GM18861 (cell line): ENCODE measurements around the gene STH.

Source experiments
- ATAC-seq: cut with Tn5 transposase; IDR thresholded peaks from one replicate; pipeline ENCODE4 v1.9.1; 2021; ENCODE audit not compliant: unreplicated experiment

Gene STH

GRCh38 chr17:46025060-46025459, 26.0 kb downstream of the STH start:
- ATAC-seq: no peak

GRCh38 chr17:46025510-46026165, 26.6 kb downstream of the STH start:
- ATAC-seq: no peak

DNA sequence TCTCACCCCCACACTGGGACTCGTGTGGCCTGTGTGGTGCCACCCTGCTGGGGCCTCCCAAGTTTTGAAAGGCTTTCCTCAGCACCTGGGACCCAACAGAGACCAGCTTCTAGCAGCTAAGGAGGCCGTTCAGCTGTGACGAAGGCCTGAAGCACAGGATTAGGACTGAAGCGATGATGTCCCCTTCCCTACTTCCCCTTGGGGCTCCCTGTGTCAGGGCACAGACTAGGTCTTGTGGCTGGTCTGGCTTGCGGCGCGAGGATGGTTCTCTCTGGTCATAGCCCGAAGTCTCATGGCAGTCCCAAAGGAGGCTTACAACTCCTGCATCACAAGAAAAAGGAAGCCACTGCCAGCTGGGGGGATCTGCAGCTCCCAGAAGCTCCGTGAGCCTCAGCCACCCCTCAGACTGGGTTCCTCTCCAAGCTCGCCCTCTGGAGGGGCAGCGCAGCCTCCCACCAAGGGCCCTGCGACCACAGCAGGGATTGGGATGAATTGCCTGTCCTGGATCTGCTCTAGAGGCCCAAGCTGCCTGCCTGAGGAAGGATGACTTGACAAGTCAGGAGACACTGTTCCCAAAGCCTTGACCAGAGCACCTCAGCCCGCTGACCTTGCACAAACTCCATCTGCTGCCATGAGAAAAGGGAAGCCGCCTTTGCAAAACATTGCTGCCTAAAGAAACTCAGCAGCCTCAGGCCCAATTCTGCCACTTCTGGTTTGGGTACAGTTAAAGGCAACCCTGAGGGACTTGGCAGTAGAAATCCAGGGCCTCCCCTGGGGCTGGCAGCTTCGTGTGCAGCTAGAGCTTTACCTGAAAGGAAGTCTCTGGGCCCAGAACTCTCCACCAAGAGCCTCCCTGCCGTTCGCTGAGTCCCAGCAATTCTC, 27.4 kb downstream of the STH start:
- ATAC-seq: no peak

- ATAC-seq: no peak
Measured at GRCh38 chr17:46027048-46027975, 28.3 kb downstream of the STH start.

- ATAC-seq: no peak
Measured at GRCh38 chr17:46027976-46028325, 28.9 kb downstream of the STH start.

DNA sequence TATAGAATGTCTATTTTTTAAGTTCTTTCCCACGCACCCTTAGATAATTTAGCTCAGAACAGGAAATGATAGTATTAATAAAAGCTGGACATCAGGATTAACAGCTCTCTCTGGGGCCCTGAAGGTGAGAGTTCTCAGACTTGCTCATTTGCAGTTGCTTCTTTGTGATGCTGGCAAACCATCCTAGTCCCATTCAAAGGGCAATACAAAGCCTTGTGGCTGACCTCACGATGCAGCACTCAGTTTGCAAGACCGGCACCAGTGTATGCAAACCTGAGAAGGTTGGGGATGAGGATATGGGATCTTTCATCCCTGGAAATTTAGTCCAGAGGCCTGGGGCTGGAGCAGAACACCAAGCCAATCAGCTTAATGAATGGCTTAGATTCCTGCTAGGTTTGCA, 29.3 kb downstream of the STH start:
- ATAC-seq: no peak

GRCh38 chr17:46028981-46029565, 30.0 kb downstream of the STH start:
- ATAC-seq: no peak

- ATAC-seq: no peak
Measured at GRCh38 chr17:46029627-46030026, 30.6 kb downstream of the STH start.

GRCh38 chr17:46030752-46031151, 31.7 kb downstream of the STH start:
- no peak for ATAC-seq

DNA sequence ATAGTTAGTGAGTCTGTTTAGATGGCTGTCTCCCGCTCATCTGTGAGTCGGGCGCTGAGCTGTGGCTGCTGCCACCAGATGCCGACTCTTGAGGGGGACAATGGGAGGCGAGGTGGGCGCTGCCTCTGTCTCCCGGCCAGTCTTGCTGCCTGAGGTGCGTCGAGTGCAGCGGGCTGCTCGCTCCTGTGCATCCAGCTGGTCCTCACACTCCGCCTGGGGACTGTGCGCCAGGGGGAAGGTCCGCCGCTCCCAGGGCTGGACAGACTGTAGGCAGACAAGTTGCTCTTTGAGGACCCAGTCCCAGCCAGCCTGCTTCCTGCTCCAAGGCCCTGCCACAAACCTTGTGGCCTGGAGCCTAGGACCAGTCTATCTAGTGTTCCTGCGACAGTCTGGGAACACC, 32.4 kb downstream of the STH start:
- ATAC-seq: no peak

GRCh38 chr17:46031920-46032319, 32.9 kb downstream of the STH start:
- no peak for ATAC-seq

DNA sequence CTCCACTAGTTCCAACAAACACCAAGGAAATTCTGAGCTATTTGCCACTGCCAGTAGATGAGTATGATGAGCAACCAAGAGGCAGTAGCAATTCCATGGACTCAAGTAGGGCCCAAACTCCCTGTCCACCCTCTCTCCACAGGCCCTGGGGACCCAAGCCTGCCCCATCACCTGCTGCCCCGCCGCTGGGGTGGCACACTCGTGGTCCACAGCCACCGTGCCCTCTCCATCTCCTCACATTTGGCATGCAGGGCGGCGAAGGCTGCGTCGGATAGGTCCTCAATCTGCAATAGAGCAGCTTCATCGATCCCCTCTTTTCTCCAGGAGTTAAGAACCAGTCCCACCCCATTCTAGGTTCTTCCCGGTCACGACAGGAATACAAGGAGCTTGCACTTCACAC, 33.9 kb downstream of the STH start:
- no peak for ATAC-seq

GRCh38 chr17:46033392-46033791, 34.3 kb downstream of the STH start:
- no peak for ATAC-seq

DNA sequence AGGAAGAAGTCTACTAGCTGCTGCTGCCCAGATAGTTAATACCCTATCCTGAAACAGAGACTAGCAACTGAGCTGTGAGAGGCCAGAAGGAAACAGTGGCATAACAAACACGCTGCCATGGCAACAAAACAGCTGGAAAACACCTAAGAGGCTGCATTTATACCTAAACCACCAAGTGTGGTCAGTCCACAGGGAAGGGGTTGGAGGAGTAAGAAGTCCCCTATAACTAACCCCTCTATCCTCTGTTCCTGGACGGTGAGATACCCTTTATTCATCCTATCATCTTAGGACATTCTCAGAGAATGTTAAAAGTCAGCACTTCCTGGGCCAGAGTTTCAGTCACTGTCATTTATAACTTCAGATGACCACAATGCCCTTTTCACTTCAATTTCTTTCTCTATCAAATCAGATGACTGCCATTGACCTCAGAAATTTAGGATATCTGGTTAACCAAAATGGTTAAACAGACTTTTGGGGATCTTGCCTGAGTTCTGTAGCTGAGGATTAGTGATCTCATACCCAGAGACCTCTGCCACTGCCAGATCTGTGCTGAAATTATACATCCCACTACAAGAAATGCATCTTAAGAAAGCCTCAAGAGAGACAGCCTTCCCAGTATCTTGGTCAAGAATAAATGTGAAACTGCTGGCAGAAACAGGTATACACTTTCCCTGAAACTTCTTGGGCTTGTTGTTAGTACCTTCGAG, 36.2 kb downstream of the STH start:
- ATAC-seq: no peak

DNA sequence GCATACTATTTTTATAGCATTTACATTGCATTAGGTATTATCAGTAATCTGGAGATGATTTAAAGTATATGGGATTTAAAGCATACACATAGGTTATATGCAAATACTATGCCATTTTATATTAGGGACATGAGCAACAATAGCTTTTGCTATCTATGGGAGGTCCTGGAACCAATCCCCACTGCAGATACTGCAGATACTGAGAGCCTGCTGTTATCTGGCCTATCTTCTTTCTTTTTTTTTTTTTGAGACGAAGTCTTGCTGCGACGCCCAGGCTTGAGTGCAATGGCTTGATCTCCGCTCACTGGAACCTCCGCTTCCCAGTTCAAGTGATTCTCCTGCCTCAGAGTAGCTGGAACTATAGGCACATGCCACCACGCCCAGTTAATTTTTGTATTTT, 37.4 kb downstream of the STH start:
- no peak for ATAC-seq

- no peak for ATAC-seq
Measured at GRCh38 chr17:46037722-46038255, 38.7 kb downstream of the STH start.

DNA sequence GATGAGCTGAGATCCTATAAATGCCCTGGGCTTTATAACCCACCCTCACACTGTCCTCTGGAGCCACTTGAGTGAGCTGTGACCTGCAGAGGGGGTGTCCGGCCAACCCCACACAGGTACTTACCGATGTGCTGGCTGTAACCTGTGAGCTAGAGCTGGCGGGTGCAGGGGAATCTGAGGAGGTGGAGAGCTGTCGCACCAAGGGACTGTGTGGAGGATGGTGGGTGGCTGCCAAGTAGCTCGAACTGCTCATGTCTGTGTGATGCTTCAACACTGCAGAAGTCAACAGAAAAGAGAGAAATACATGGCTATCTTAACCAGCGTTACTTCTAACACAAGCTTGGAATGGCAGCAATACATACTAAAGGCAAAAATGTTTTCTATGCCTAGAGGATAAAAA, 39.4 kb downstream of the STH start:
- ATAC-seq: no peak

DNA sequence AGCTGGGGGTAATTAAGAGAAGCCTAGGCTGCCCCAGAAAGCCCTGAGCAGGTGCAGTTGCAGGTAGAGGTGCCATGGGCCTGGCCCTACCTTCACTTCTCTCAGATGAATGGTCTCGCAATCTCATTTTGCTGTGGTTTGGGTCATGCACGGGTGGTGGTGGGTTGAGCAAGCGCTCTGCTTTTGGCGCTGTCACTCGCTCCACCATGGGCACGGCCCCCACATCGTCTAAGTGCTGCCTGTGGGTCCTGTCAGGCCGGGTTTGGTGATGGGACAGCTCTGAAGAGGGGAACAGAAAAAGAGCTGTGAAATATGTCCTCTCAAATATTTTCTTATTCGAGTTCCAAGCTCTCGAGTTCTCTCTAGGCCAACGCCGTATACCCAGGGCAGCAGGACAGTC, 39.9 kb downstream of the STH start:
- ATAC-seq: no peak

DNA sequence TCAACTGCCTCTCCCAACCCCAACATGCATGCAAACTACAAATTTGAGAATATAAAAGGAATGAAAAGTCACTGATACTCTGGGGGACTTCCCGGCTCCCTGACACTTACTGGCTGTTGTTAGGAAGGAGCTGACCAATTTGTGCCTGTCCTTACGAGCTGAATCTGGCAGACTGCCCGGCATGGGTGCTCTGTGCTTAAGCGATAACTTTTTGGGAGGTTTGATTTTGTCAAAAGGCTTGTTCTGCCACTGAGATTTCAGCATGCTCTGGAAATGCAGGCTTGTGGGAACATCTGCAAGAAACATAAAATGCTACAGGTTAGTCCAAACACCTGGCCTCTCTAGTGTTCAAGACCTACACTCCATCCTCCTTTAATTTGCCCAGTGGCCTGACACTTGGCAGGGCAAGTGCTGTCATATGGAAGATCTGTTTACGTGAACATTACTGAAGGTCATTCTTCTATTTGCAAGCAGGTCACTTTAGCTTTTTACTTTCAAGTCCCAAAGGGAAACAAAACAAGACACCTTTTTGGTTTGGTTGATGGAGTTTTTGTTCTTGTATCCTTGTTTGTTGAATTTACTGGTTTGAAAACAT, 40.6 kb downstream of the STH start:
- ATAC-seq: no peak

DNA sequence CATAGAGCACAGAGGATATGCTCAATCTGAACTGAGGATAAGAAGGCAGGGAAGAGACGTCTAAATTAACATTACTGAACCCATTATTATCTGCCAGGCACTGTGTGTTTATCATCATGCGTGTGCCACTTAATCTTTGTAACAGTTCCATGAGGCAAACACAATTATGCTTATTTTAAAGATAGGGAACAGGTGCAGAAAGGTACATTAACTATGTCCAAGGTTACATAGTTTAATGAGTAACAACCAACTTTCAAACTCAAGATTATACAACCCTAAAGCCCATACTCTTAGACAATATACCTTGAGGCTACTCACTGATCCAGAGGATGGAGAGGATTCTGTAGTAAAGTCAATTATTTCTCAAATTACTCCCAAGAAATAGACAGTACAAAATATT, 43.2 kb downstream of the STH start:
- no peak for ATAC-seq
